Suprapubic skin (tissue), 4 donors: ENCODE results near the gene BECN2. TPM values are rescaled to one million over a fixed set of nuclear protein-coding genes. Genes with fewer than 3 reads are reported as not detected.

ENCODE experiments used
- DNase-seq, 2 donors: peaks; one replicate each; pipeline ENCODE4 v3.0.0-alpha.2; 2019; ENCODE audit warnings: low spot score in 2 of 2
- H3K27ac ChIP-seq: fragments of 200-600 bp; sonication (generic); one replicate; pipeline ENCODE4 v1.5.1; 2019
- H3K27me3 ChIP-seq: fragments of 200-600 bp; sonication (generic); one replicate; pipeline ENCODE4 v1.5.1; 2019
- H3K36me3 ChIP-seq: fragments of 200-600 bp; sonication (generic); one replicate; pipeline ENCODE4 v1.5.1; 2019
- H3K4me1 ChIP-seq: fragments of 200-600 bp; sonication (generic); one replicate; pipeline ENCODE4 v1.5.1; 2019
- H3K4me3 ChIP-seq: fragments of 200-600 bp; sonication (generic); one replicate; pipeline ENCODE4 v1.5.1; 2019; ENCODE audit warnings: mild to moderate bottlenecking
- H3K9me3 ChIP-seq: fragments of 200-600 bp; sonication (generic); one replicate; pipeline ENCODE4 v1.5.1; 2019
- CTCF ChIP-seq, 2 donors: fragments of 200-600 bp in 1 of 2; fragments of 450-650 bp in 1 of 2; sonication (generic) in 1 of 2; IDR thresholded peaks; one replicate each; pipeline ENCODE4 v1.5.1; 2016 to 2019; ENCODE audit warnings: antibody characterized with exemption in 2 of 2, mild to moderate bottlenecking in 1 of 2, moderate library complexity in 1 of 2
- EP300 ChIP-seq: sonication (generic); formaldehyde crosslinking; IDR thresholded peaks from one replicate; pipeline ENCODE4 v1.6.1; 2017; ENCODE audit warnings: antibody characterized with exemption
- POLR2A ChIP-seq, 2 donors: fragments of 450-650 bp; IDR thresholded peaks; one replicate each; pipeline ENCODE4 v1.6.1; 2017; ENCODE audit warnings: antibody characterized with exemption in 2 of 2, mild to moderate bottlenecking in 2 of 2, moderate library complexity in 2 of 2
- POLR2AphosphoS5 ChIP-seq, 3 donors: sonication (generic); formaldehyde crosslinking; IDR thresholded peaks; one replicate each; pipeline ENCODE4 v1.6.1; 2017; ENCODE audit warnings: antibody characterized with exemption in 3 of 3
- WGBS: methylation state at CpG from one replicate; pipeline ENCODE4 v1.1.5; 2018; 5-methylcytosine and 5-hydroxymethylcytosine counted together
- total RNA-seq, 4 donors: library from RNA; depleted of rRNA; stranded (reverse); fragments of >200 nt; gene quantifications; one replicate each; pipeline ENCODE4 v1.1.0, GENCODE V29; 2016

Gene BECN2
- total RNA-seq, 4 donors from 2014 or later = not detected

GRCh38 chr1:241963722-241964121 lies 6.2 kb downstream of the BECN2 start:
- no peak for DNase-seq
- H3K4me3 ChIP-seq = no peak overlapping the region
- TF ChIP-seq POLR2A (IDR thresholded peaks at IDR 0.05) (no peak), POLR2AphosphoS5 (IDR thresholded peaks at IDR 0.05) (no peak), EP300 (no peak), CTCF (IDR thresholded peaks at IDR 0.05) (no peak)
- no peaks in the 10 kb centered on the region for H3K9me3 ChIP-seq
- H3K4me1 ChIP-seq = no peaks in the 10 kb centered on the region
- H3K36me3 ChIP-seq = no peaks in the 10 kb centered on the region
- no peaks in the 10 kb centered on the region for H3K27me3 ChIP-seq
- no peak overlapping the region for H3K27ac ChIP-seq

DNA sequence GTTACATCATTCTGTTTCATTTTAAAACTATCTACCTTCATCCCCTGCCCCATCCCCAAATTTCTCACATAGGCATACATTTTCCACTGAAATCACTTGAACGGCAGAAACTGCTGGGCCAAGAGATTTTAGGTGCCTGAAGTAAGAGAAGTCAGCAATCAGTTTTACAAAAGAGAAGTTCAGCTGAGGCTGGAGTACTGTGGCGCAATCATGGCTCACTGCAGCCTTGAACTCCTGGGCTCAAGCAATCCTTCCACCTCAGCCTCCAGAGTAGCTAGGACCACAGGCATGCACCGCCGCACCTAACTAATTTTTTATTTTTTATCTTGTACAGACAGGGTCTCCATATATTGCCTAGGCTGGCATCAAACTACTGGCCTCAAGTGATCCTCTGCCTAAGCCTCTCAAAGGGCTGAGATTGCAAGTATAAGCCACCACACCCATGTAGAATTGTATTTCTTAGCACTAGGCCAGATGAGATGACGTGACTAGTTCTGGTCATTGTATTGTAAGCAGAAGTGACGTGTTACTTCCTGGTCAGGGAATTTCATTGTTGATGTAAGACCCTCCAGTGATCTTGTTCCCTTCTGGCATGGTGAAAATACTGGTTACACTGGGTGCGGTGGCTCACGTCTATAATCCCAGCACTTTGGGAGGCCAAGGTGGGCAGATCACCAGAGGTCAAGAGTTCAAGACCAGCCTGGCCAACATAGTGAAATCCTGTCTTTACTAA lies 7.1 kb downstream of the BECN2 start:
- WGBS = 81% methylated on average over 8 of the region's 8 CpGs
- no peaks in the 10 kb centered on the region for H3K36me3 ChIP-seq
- no peak for DNase-seq
- H3K27me3 ChIP-seq = no peaks in the 10 kb centered on the region
- no peaks in the 10 kb centered on the region for H3K9me3 ChIP-seq
- H3K4me1 ChIP-seq = no peaks in the 10 kb centered on the region
- no peak overlapping the region for H3K4me3 ChIP-seq
- H3K27ac ChIP-seq = no peak overlapping the region
- TF ChIP-seq EP300 (no peak), POLR2A (IDR thresholded peaks at IDR 0.05) (no peak), CTCF (IDR thresholded peaks at IDR 0.05) (no peak), POLR2AphosphoS5 (IDR thresholded peaks at IDR 0.05) (no peak)

GRCh38 chr1:241968611-241969010 lies 11.0 kb downstream of the BECN2 start:
- Histone ChIP-seq H3K9me3 (no peaks in the 10 kb centered on the region), H3K4me1 (no peaks in the 10 kb centered on the region), H3K36me3 (no peaks in the 10 kb centered on the region), H3K4me3 (no peak overlapping the region), H3K27me3 (no peaks in the 10 kb centered on the region), H3K27ac (no peak overlapping the region)
- no peak for DNase-seq
- 61% methylated on average over 4 of the region's 4 CpGs for WGBS
- TF ChIP-seq POLR2AphosphoS5 (IDR thresholded peaks at IDR 0.05) (no peak), EP300 (no peak), CTCF (IDR thresholded peaks at IDR 0.05) (no peak), POLR2A (IDR thresholded peaks at IDR 0.05) (no peak)

GRCh38 chr1:241972703-241973369 lies 15.3 kb downstream of the BECN2 start:
- TF ChIP-seq POLR2A (IDR thresholded peaks at IDR 0.05) (no peak), CTCF (IDR thresholded peaks at IDR 0.05) (no peak), POLR2AphosphoS5 (IDR thresholded peaks at IDR 0.05) (no peak), EP300 (no peak)
- 49% methylated on average over 6 of the region's 6 CpGs for WGBS
- no peaks in the 10 kb centered on the region for H3K9me3 ChIP-seq
- H3K27ac ChIP-seq = no peak overlapping the region
- DNase-seq = no peak
- no peaks in the 10 kb centered on the region for H3K27me3 ChIP-seq
- no peaks in the 10 kb centered on the region for H3K36me3 ChIP-seq
- no peaks in the 10 kb centered on the region for H3K4me1 ChIP-seq
- H3K4me3 ChIP-seq = no peak overlapping the region

- Histone ChIP-seq H3K27ac (no peak overlapping the region), H3K27me3 (no peaks in the 10 kb centered on the region), H3K4me1 (no peaks in the 10 kb centered on the region), H3K9me3 (no peaks in the 10 kb centered on the region), H3K36me3 (no peaks in the 10 kb centered on the region), H3K4me3 (no peak overlapping the region)
- DNase-seq = no peak
- TF ChIP-seq EP300 (no peak), POLR2AphosphoS5 (IDR thresholded peaks at IDR 0.05) (no peak), POLR2A (IDR thresholded peaks at IDR 0.05) (no peak), CTCF (IDR thresholded peaks at IDR 0.05) (no peak)
- WGBS = 57% methylated on average over 6 of the region's 6 CpGs
Observed at GRCh38 chr1:241976229-241976628, 18.7 kb downstream of the BECN2 start.
